ENCODE data around the gene TERT.

DNA sequence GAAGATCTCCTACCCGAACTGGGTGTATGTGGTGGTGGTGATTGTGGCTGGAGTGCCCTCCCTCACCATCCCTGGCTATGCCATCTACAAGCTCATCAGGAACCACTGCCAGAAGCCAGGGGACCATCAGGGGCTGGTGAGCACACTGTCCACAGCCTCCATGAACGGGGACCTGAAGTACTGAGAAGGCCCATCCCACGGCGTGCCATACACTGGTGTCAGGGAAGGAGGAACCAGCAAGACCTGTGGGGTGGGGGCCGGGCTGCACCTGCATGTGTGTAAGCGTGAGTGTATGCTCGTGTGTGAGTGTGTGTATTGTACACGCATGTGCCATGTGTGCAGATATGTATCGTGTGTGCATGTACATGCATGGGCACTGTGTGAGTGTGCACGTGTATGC is 73.1 kb downstream of the TERT start:
- TF ChIP-seq, protein P1, sequence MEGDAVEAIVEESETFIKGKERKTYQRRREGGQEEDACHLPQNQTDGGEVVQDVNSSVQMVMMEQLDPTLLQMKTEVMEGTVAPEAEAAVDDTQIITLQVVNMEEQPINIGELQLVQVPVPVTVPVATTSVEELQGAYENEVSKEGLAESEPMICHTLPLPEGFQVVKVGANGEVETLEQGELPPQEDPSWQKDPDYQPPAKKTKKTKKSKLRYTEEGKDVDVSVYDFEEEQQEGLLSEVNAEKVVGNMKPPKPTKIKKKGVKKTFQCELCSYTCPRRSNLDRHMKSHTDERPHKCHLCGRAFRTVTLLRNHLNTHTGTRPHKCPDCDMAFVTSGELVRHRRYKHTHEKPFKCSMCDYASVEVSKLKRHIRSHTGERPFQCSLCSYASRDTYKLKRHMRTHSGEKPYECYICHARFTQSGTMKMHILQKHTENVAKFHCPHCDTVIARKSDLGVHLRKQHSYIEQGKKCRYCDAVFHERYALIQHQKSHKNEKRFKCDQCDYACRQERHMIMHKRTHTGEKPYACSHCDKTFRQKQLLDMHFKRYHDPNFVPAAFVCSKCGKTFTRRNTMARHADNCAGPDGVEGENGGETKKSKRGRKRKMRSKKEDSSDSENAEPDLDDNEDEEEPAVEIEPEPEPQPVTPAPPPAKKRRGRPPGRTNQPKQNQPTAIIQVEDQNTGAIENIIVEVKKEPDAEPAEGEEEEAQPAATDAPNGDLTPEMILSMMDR (IDR thresholded peaks at IDR 0.05), result no peak
- no peak for TF ChIP-seq POLR2AphosphoS5 (IDR thresholded peaks at IDR 0.05)
